Thyroid gland (tissue), 4 donors: ENCODE results near the gene MEN1. TPM values are rescaled to one million over a fixed set of nuclear protein-coding genes. Genes with fewer than 3 reads are reported as not detected.

Experiments used
- DNase-seq, 2 donors: peaks; one replicate each; pipeline ENCODE4 v3.0.0-alpha.2; 2019
- H3K27ac ChIP-seq, 3 donors: fragments of 200-600 bp; sonication (generic); 1 replicate in 2 of 3; 2 replicates in 1 of 3; pipeline ENCODE4 v1.5.1; 2016 to 2019; ENCODE audit warnings: mild to moderate bottlenecking in 1 of 3, moderate library complexity in 1 of 3
- H3K27me3 ChIP-seq: fragments of 200-600 bp; sonication (generic); one replicate; pipeline ENCODE4 v1.5.1; 2019
- H3K36me3 ChIP-seq, 2 donors: fragments of 200-600 bp; sonication (generic); one replicate each; pipeline ENCODE4 v1.5.1; 2016 to 2019
- H3K4me1 ChIP-seq, 2 donors: fragments of 200-600 bp; sonication (generic); one replicate each; pipeline ENCODE4 v1.5.1; 2017 to 2019
- H3K4me3 ChIP-seq, 3 donors: fragments of 200-600 bp; sonication (generic); replicated peaks in 1 of 3; 1 replicate in 2 of 3; 2 replicates in 1 of 3; pipeline ENCODE4 v1.5.1; 2016; ENCODE audit warnings: mild to moderate bottlenecking in 1 of 3
- H3K9me3 ChIP-seq: fragments of 200-600 bp; sonication (generic); one replicate; pipeline ENCODE4 v1.5.1; 2017
- POLR2A ChIP-seq, 2 donors: fragments of 450-650 bp; IDR thresholded peaks; one replicate each; pipeline ENCODE4 v1.6.1; 2017; ENCODE audit warnings: antibody characterized with exemption in 2 of 2, mild to moderate bottlenecking in 2 of 2, moderate library complexity in 1 of 2
- WGBS, 2 donors: methylation state at CpG; one replicate each; pipeline ENCODE4 v1.1.5; 2017; 5-methylcytosine and 5-hydroxymethylcytosine counted together
- intact Hi-C: fragments of 100-400 bp; cut with DNase I; formaldehyde crosslinking; loops from one replicate; pipeline ENCODE4 v1.15.1; 2023
- total RNA-seq, 4 donors: library from RNA; depleted of rRNA; stranded (reverse); fragments of >200 nt; gene quantifications; one replicate each; pipeline ENCODE4 v1.2.3, GENCODE V29; 2016
- TF ChIP-seq, protein P1 (sequence below), 6 experiments: fragments of 200-600 bp in 3 of 6; fragments of 450-650 bp in 3 of 6; sonication (generic) in 3 of 6; IDR thresholded peaks; one replicate each; pipeline ENCODE4 v1.5.1; 2016 to 2019; ENCODE audit warnings: antibody characterized with exemption in 6 of 6, mild to moderate bottlenecking in 2 of 6, inconsistent platforms in 1 of 6, moderate library complexity in 1 of 6

Gene MEN1
- total RNA-seq, 4 donors from 2014 or later = 23.5 to 31.5 (median 25.1) TPM

DNA sequence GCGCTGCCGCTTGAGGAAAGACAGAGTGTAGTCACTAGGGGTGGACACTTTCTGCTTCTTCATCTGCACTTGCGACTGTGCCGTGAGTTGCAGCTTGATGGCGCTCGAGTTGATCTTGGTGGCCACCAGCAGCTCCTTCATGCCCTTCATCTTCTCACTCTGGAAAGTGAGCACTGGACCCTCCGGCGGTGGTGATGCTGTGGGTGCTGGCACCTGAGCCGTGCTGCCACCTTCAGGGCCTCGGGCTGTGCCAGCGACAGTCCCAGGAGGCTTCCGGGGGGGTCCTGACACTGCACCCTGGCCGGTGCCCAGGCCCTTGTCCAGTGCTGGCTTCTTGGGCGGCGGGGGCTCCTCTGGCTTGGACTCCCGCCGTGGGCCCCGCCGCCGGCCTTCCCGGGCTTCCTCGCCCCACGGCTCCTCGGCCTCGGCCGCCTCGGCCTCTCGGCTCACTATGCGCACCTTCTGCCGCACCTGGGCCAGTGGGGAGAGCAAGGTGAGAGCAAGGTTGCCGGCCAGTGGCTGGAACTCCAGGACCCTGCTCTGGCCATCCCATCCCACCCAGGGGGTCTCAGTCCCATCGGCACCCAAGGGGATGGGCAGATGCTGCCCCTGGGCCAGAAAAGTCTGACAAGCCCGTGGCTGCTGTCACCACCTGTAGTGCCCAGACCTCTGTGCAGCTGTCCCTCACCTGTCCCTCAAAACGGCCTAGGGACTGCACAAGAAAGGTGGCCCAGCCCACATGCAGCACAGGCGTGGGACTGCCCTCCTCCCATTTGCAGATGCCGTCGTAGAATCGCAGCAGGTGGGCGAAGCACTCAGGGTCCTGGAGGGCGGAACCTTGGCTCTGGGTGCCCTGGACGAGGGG is 5.8 kb downstream of the MEN1 start:
- Histone ChIP-seq H3K27me3 (no peaks in the 10 kb centered on the region), H3K4me1 (peaks cover 13 to 26% of the 10 kb centered on the region in 2 donors), H3K9me3 (no peaks in the 10 kb centered on the region), H3K27ac (peak overlapping the region in 2 of 3 donors; percentile 67 to 90), H3K36me3 (peaks cover 10 to 17% of the 10 kb centered on the region in 2 donors), H3K4me3 (peak overlapping the region in 1 of 3 donors; percentile 60)
- TF ChIP-seq, protein P1, sequence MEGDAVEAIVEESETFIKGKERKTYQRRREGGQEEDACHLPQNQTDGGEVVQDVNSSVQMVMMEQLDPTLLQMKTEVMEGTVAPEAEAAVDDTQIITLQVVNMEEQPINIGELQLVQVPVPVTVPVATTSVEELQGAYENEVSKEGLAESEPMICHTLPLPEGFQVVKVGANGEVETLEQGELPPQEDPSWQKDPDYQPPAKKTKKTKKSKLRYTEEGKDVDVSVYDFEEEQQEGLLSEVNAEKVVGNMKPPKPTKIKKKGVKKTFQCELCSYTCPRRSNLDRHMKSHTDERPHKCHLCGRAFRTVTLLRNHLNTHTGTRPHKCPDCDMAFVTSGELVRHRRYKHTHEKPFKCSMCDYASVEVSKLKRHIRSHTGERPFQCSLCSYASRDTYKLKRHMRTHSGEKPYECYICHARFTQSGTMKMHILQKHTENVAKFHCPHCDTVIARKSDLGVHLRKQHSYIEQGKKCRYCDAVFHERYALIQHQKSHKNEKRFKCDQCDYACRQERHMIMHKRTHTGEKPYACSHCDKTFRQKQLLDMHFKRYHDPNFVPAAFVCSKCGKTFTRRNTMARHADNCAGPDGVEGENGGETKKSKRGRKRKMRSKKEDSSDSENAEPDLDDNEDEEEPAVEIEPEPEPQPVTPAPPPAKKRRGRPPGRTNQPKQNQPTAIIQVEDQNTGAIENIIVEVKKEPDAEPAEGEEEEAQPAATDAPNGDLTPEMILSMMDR (IDR thresholded peaks at IDR 0.05) = no peak
- whole genome bisulfite sequencing, 2 donors = 90 to 95% methylated on average over 22 to 30 of the region's 41 CpGs
- intact Hi-C loops = no loop called here
- DNase-seq = no peak

DNA sequence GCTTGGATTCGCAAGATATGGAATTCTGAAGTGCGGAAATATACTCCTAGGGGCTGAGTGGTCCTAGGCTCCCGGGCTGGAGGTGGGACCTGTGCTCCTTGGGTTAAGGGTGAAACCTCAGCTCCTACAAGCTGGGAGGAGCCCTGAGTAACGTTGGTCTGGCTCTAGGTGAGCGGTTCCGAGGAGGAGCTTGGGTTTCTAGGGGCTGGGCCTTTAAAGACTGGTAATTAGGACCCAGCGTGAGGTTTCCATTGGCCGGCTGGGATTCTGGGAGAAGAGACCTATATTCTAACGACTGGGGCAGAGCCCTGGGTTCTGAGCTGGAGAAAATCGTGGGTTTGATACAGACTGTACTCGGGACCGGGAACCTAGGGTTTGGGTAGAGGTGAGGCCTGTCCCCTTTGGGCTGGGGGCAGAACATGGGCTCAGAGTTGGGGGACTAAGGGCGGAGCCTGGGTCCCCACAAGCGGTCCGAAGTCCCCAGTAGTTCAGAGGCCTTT is 6.5 kb downstream of the MEN1 start:
- Histone ChIP-seq H3K27ac (peak overlapping the region; percentile 67 to 90 (median 79)), H3K4me1 (peaks cover 6 to 21% of the 10 kb centered on the region in 2 donors), H3K4me3 (peak overlapping the region in 2 of 3 donors; percentile 49 to 60), H3K36me3 (peaks cover 10 to 17% of the 10 kb centered on the region in 2 donors), H3K27me3 (no peaks in the 10 kb centered on the region), H3K9me3 (no peaks in the 10 kb centered on the region)
- intact Hi-C loops = no loop called here
- 37 to 43% methylated on average over 13 to 15 of the region's 15 CpGs for WGBS, 2 donors
- peak in 1 of 2 donors; percentile 41 for DNase-seq
- no peak for TF ChIP-seq POLR2A (IDR thresholded peaks at IDR 0.05)
- TF ChIP-seq, protein P1 (IDR thresholded peaks at IDR 0.05) = no peak

DNA sequence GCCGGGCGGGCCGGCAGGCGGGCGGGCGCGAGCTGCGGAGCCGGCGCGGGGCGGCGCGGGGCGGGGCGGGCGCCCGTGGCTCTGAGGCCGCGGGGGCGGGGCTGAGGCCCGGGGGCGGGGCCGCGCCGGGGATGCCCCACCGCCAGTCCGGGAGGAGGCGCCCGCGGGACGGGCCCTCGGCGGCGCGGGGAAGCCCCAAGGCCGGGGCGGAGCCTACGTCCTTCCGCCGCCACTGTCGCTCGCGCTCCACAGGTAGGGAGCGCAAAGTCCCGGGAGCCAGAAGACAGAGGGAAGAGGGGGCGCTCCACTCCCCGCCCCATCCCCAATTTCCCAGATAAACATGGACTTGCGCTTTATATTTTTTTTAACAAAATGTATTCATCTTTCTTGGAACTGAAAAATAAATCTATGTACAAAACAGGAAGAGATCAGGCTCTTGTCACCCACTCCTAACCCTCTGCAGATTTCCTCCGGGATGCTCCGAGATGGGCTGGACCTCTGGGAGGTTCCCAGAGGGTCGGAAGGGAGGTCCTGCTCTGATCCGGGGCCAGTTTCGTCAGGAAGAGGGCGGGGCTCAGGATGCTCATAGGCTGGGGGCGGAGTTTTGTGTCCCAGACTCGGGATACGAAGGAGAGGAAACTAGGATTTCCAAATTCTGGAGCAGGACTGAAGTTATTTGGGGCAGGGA is 7.0 kb downstream of the MEN1 start, which contains the start of gene MAP4K2:
Gene MAP4K2 (minus strand): TSS at position 57 of the 688 bp plus-strand sequence. CDS start 65 bp downstream, outside the sequence.
- Histone ChIP-seq H3K27ac (peak within 1 kb of the TSS; percentile 79 to 90 (median 89)), H3K4me3 (peak within 1 kb of the TSS in 2 of 3 donors; percentile 49 to 60), H3K4me1 (peaks cover 6 to 21% of the 10 kb centered on the region in 2 donors), H3K27me3 (no peaks in the 10 kb centered on the region), H3K9me3 (no peaks in the 10 kb centered on the region), H3K36me3 (peaks cover 10 to 17% of the 10 kb centered on the region in 2 donors)
- DNase-seq = peak; percentile 89 to 90
- WGBS, 2 donors = 1 to 2% methylated on average over 20 to 32 of the region's 58 CpGs
- intact Hi-C loops = no loop called here
- TF ChIP-seq, protein P1 (IDR thresholded peaks at IDR 0.05) = peak in 3 of 6 experiments; percentile 12 to 29 (median 24)
- TF ChIP-seq POLR2A (IDR thresholded peaks at IDR 0.05) = peak in 1 of 2 donors; percentile 35

DNA sequence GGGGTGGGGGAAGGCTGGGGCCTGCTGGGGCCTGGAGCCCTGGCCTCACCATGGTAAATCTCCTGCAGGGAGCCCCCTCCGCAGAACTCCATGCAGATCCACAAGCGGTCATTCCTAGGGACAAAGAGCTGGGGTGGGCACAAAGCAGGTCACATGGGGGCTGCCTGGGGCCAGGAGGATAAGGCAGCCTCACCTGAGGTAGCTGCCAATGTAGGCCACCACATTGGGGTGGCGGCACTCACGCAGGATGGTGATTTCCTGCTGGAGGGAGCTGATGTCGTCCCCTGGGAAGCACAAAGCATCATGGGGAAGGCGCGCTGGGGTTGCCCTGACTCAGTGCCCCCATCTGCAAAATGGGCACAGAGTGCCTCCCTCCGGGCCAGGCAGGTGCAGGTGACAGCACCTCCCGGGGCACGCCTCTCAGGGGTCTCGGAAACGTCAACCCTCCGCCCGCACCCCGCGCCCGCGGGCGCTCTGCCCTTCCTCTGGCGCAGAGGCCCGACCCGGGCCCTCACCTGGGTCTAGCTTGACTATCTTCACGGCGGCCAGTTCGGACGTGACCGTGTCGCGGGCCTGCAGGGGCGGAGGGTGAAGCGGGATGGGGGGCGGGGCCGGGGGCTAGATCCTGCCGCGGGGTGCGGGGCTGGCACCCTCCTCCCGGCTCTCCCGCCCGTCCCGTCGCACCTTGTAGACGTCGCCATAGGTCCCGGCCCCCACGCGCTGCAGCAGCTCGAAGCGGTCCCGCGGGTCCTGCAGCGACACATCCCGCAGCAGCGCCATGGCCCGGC is 7.8 kb downstream of the MEN1 start:
- WGBS, 2 donors = 13 to 55% methylated on average over 7 to 8 of the region's 54 CpGs
- intact Hi-C loops = no loop called here
- no peaks in the 10 kb centered on the region for H3K27me3 ChIP-seq
- peaks cover 6 to 21% of the 10 kb centered on the region in 2 donors for H3K4me1 ChIP-seq
- no peaks in the 10 kb centered on the region for H3K9me3 ChIP-seq
- H3K4me3 ChIP-seq = peak overlapping the region in 1 of 3 donors; percentile 60
- no peak for TF ChIP-seq POLR2A (IDR thresholded peaks at IDR 0.05)
- peaks cover 10 to 17% of the 10 kb centered on the region in 2 donors for H3K36me3 ChIP-seq
- no peak for DNase-seq
- H3K27ac ChIP-seq = peak overlapping the region; percentile 57 to 89 (median 80)
